IPS-18a (cell line): ENCODE measurements around the gene ZNHIT6.
A peak's percentile ranks its signal among the peaks of the same experiment; 100 is the strongest.
"Not testable (repeated sequence)": the region's sequence is repeated elsewhere in the genome, so short reads cannot be mapped to it uniquely, and the experiment has no call there.

Source experiments
- H3K27ac ChIP-seq: one replicate; pipeline ENCODE4 v1.5.1; 2013; ENCODE audit warnings: low read length
- H3K27me3 ChIP-seq: one replicate; pipeline ENCODE4 v1.6.1; 2013; ENCODE audit warnings: mild to moderate bottlenecking, low read length; ENCODE audit not compliant: control insufficient read depth, insufficient read depth
- H3K36me3 ChIP-seq: one replicate; pipeline ENCODE4 v1.6.1; 2013; ENCODE audit warnings: low read depth, low read length; ENCODE audit not compliant: control insufficient read depth
- H3K4me1 ChIP-seq: one replicate; pipeline ENCODE4 v1.6.1; 2013; ENCODE audit warnings: low read depth, low read length; ENCODE audit not compliant: control insufficient read depth
- H3K4me3 ChIP-seq: one replicate; pipeline ENCODE4 v1.5.1; 2013; ENCODE audit warnings: low read length
- H3K9ac ChIP-seq: one replicate; pipeline ENCODE4 v1.6.1; 2013; ENCODE audit warnings: mild to moderate bottlenecking, low read length, moderate library complexity
- H3K9me3 ChIP-seq: one replicate; pipeline ENCODE4 v1.6.1; 2013; ENCODE audit warnings: low read depth, low read length; ENCODE audit not compliant: control insufficient read depth

ZNHIT6 gene

GRCh38 chr1:85661767-85662166, 46.5 kb downstream of the ZNHIT6 start:
- H3K27me3 ChIP-seq, result no peaks in the 10 kb centered on the region
- no peaks in the 10 kb centered on the region for H3K9me3 ChIP-seq
- no peak overlapping the region for H3K9ac ChIP-seq
- no peak overlapping the region for H3K4me3 ChIP-seq
- H3K36me3 ChIP-seq, result peaks cover 6% of the 10 kb centered on the region
- no peak overlapping the region for H3K27ac ChIP-seq
- no peaks in the 10 kb centered on the region for H3K4me1 ChIP-seq

GRCh38 chr1:85660541-85660940, 47.7 kb downstream of the ZNHIT6 start:
- H3K36me3 ChIP-seq, result peaks cover 2% of the 10 kb centered on the region
- H3K4me3 ChIP-seq, result no peak overlapping the region
- no peaks in the 10 kb centered on the region for H3K4me1 ChIP-seq
- no peak overlapping the region for H3K27ac ChIP-seq
- no peak overlapping the region for H3K9ac ChIP-seq
- H3K9me3 ChIP-seq, result no peaks in the 10 kb centered on the region
- H3K27me3 ChIP-seq, result no peaks in the 10 kb centered on the region

DNA sequence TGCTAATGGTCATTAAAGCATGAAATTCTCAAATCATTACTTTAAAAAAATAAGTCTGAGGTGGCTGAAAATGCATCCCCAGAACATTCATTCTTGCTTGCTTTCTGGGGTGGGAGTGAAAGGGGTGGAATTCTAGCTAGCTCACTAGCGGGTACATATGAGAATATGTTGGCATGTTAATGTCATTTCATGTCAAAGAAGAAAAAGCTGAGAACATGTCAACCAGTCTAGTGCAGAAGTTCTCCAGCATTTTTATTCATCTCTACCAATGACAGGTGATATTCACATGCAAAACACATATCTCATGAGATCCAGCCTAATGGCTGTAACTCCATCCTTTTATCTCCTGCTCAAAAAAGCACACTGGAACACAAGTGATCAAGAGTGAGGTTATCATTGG, 49.1 kb downstream of the ZNHIT6 start:
- H3K9me3 ChIP-seq, result no peaks in the 10 kb centered on the region
- H3K9ac ChIP-seq, result no peak overlapping the region
- no peak overlapping the region for H3K27ac ChIP-seq
- no peaks in the 10 kb centered on the region for H3K27me3 ChIP-seq
- no peaks in the 10 kb centered on the region for H3K4me1 ChIP-seq
- no peak overlapping the region for H3K4me3 ChIP-seq
- peaks cover 2% of the 10 kb centered on the region for H3K36me3 ChIP-seq

DNA sequence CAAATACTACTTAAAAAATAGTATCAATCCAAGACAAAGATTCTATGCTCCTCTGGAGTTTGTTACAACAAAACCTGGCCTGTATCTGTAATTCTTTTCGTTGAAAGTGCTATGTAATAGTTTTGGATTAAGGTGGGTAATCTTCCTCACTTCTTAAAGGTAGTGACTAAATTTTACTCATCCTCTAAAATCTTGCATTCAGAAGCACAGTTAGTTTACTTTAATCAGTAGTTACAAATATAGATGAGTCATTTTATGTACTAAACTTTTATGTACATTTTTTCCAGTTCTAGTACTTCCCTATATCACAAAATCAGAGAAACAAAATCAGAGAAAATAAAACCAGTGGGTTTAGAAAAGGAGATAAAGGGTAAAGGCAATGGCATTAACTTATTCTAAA, 51.3 kb downstream of the ZNHIT6 start:
- Histone ChIP-seq H3K9me3 (no peaks in the 10 kb centered on the region), H3K27me3 (no peaks in the 10 kb centered on the region), H3K9ac (no peak overlapping the region), H3K36me3 (peaks cover 11% of the 10 kb centered on the region), H3K27ac (no peak overlapping the region), H3K4me1 (no peaks in the 10 kb centered on the region), H3K4me3 (no peak overlapping the region)

GRCh38 chr1:85656256-85656655, 52.0 kb downstream of the ZNHIT6 start:
- Histone ChIP-seq H3K9ac (no peak overlapping the region), H3K4me1 (no peaks in the 10 kb centered on the region), H3K36me3 (peaks cover 11% of the 10 kb centered on the region), H3K27me3 (no peaks in the 10 kb centered on the region), H3K27ac (no peak overlapping the region), H3K9me3 (no peaks in the 10 kb centered on the region), H3K4me3 (no peak overlapping the region)

- H3K27me3 ChIP-seq, result no peaks in the 10 kb centered on the region
- H3K27ac ChIP-seq, result no peak overlapping the region
- no peak overlapping the region for H3K9ac ChIP-seq
- no peak overlapping the region for H3K4me3 ChIP-seq
- no peaks in the 10 kb centered on the region for H3K9me3 ChIP-seq
- peaks cover 4% of the 10 kb centered on the region for H3K4me1 ChIP-seq
- peaks cover 11% of the 10 kb centered on the region for H3K36me3 ChIP-seq
These were observed 52.9 kb downstream of the ZNHIT6 start for GRCh38 chr1:85655315-85655714.

DNA sequence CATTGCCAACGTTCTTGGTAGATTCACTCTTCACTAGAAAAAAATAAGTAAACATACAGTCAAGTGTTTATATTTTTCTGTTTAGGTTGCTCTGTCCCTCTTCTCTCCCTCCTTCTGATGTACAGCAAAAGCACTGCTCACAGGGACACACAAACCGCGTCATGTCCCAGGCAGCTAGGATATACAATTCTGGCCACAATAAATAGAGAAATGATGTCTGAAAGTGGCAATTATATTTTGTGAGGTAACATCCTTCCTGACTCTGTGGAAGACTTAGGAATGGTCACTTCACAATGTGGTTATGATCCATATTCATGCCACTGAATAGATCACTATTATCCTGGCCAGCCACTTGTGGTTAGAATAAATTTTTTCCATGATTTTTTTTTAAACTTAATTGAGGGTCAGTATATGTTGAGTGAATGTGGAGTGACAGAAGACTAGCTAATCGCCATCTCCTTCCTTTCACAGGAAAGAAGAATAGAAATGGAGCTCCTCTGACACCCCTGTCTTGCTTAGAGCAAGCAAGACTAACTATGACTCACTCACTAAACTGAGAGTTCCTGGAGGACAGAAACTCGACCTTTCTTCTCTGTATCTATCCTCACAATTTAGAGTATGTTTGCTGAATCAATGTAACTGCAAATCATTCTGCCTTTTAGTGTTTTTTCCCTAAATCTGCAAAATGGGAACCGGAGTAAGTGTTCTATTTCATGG, 54.0 kb downstream of the ZNHIT6 start:
- Histone ChIP-seq H3K27me3 (no peaks in the 10 kb centered on the region), H3K27ac (no peak overlapping the region), H3K36me3 (peaks cover 11% of the 10 kb centered on the region)

GRCh38 chr1:85652327-85652726, 55.9 kb downstream of the ZNHIT6 start:
- H3K36me3 ChIP-seq, result peaks cover 11% of the 10 kb centered on the region
- peaks cover 10% of the 10 kb centered on the region for H3K9me3 ChIP-seq
- H3K27ac ChIP-seq, result no peak overlapping the region
- H3K4me1 ChIP-seq, result peaks cover 4% of the 10 kb centered on the region
- no peak overlapping the region for H3K4me3 ChIP-seq
- H3K9ac ChIP-seq, result no peak overlapping the region
- no peaks in the 10 kb centered on the region for H3K27me3 ChIP-seq

More for the DNA sequence above, 54.0 kb downstream of the ZNHIT6 start:
- H3K4me1 ChIP-seq, result peaks cover 4% of the 10 kb centered on the region
- H3K9me3 ChIP-seq, result peaks cover 6% of the 10 kb centered on the region
- no peak overlapping the region for H3K9ac ChIP-seq
- H3K4me3 ChIP-seq, result no peak overlapping the region

- Histone ChIP-seq H3K4me1 (peaks cover 4% of the 10 kb centered on the region), H3K36me3 (peaks cover 9% of the 10 kb centered on the region), H3K27ac (no peak overlapping the region), H3K9ac (no peak overlapping the region), H3K27me3 (no peaks in the 10 kb centered on the region), H3K9me3 (peaks cover 10% of the 10 kb centered on the region), H3K4me3 (no peak overlapping the region)
These were observed 57.6 kb downstream of the ZNHIT6 start for GRCh38 chr1:85650645-85651044.

GRCh38 chr1:85649591-85649990, 58.6 kb downstream of the ZNHIT6 start:
- H3K27ac ChIP-seq, result no peak overlapping the region
- H3K4me1 ChIP-seq, result peaks cover 4% of the 10 kb centered on the region

GRCh38 chr1:85641598-85642556, 66.4 kb downstream of the ZNHIT6 start:
- not testable (repeated sequence) for H3K27me3 ChIP-seq, H3K27ac ChIP-seq, H3K9ac ChIP-seq, H3K4me1 ChIP-seq, H3K9me3 ChIP-seq, H3K36me3 ChIP-seq
- H3K4me3 ChIP-seq, result peak overlapping the region; percentile 35

More at GRCh38 chr1:85649591-85649990, 58.6 kb downstream of the ZNHIT6 start:
- Histone ChIP-seq H3K36me3 (peaks cover 9% of the 10 kb centered on the region), H3K4me3 (no peak overlapping the region), H3K9me3 (peaks cover 10% of the 10 kb centered on the region), H3K27me3 (no peaks in the 10 kb centered on the region), H3K9ac (no peak overlapping the region)
